ENCODE data around the gene CTPS1.

CTPS1 gene

GRCh38 chr1:40958210-40958609, 21.3 kb upstream of the CTPS1 start:
- no peak for TF ChIP-seq CTCF (IDR thresholded peaks at IDR 0.05; ENCODE audit: control extremely low read depth, extremely low read depth, low read depth, missing control alignments)
- ChIA-PET CTCF (no interaction called here), POLR2A (no interaction called here)
- DNase-seq (ENCODE audit: extremely low spot score), result no peak

GRCh38 chr1:40965531-40965930, 14.0 kb upstream of the CTPS1 start:
- ChIA-PET POLR2A (no interaction called here), CTCF (interaction anchor here (0.9 to 2.8 kb wide), 2 partner anchors 13 to 16 kb away, joined by 4 to 15 read pairs; no protein-coding TSS in a partner anchor)
- no peak for TF ChIP-seq CTCF (IDR thresholded peaks at IDR 0.05; ENCODE audit: control extremely low read depth, extremely low read depth, low read depth, missing control alignments)
- no peak for DNase-seq (ENCODE audit: extremely low spot score)

- DNase-seq (ENCODE audit: extremely low spot score), result no peak
- CTCF ChIA-PET, result interaction anchor here (0.9 to 2.8 kb wide), 3 partner anchors 12 to 17 kb away, joined by 4 to 15 read pairs (median 6); no protein-coding TSS in a partner anchor
- TF ChIP-seq CTCF (IDR thresholded peaks at IDR 0.05; ENCODE audit: control extremely low read depth, extremely low read depth, low read depth, missing control alignments), result no peak
- POLR2A ChIA-PET, result no interaction called here
Measured at GRCh38 chr1:40966417-40966816, 13.1 kb upstream of the CTPS1 start.

- no peak for DNase-seq (ENCODE audit: extremely low spot score)
- TF ChIP-seq CTCF (IDR thresholded peaks at IDR 0.05; ENCODE audit: control extremely low read depth, extremely low read depth, low read depth, missing control alignments), result no peak
- CTCF ChIA-PET, result no interaction called here
- POLR2A ChIA-PET, result no interaction called here
Measured at GRCh38 chr1:40969445-40969844, 10.1 kb upstream of the CTPS1 start.

- CTCF ChIA-PET, result interaction anchor here (2.5 kb wide), 1 partner anchor 20 kb away, joined by 15 read pairs; no protein-coding TSS in a partner anchor
- TF ChIP-seq CTCF (IDR thresholded peaks at IDR 0.05; ENCODE audit: control extremely low read depth, extremely low read depth, low read depth, missing control alignments), result no peak
- POLR2A ChIA-PET, result no interaction called here
- no peak for DNase-seq (ENCODE audit: extremely low spot score)
Measured at GRCh38 chr1:40971966-40972365, 7.5 kb upstream of the CTPS1 start.

GRCh38 chr1:40973912-40974311, 5.6 kb upstream of the CTPS1 start:
- ChIA-PET CTCF (interaction anchor here (1.4 to 1.9 kb wide), 3 partner anchors 11 to 304 kb away, joined by 3 read pairs; no protein-coding TSS in a partner anchor), POLR2A (interaction anchor here (0.7 kb wide), 1 partner anchor 283 kb away, joined by 3 read pairs; the partner anchor contains the start of gene NFYC)
- no peak for DNase-seq (ENCODE audit: extremely low spot score)
- no peak for TF ChIP-seq CTCF (IDR thresholded peaks at IDR 0.05; ENCODE audit: control extremely low read depth, extremely low read depth, low read depth, missing control alignments)

Measured in GM10248 (cell line).